MM.1S (cell line): ENCODE data around the gene TMEM270.

ENCODE experiments used
- CTCF ChIP-seq: fragments of 300-600 bp; sonication (generic); IDR thresholded peaks from 2 replicates; pipeline ENCODE4 v1.5.1; 2016; ENCODE audit warnings: antibody characterized with exemption, low read length, mixed read lengths
- EZH2 ChIP-seq: fragments of 300-600 bp; sonication (generic); optimal IDR thresholded peaks from 2 replicates; pipeline ENCODE3; 2017; ENCODE audit warnings: low read depth, mild to moderate bottlenecking, antibody characterized with exemption, low read length, mixed read lengths

- TF ChIP-seq CTCF (no peak), EZH2 (no peak)
Observed at GRCh38 chr7:73908123-73908611, 47.2 kb downstream of the TMEM270 start.
